ENCODE results near the gene NCOA6.
A peak's percentile ranks its signal among the peaks of the same experiment; 100 is the strongest.
"Not testable (repeated sequence)": the region's sequence is repeated elsewhere in the genome, so short reads cannot be mapped to it uniquely, and the experiment has no call there.

NCOA6 gene

GRCh38 chr20:34831936-34832335, 6.5 kb upstream of the NCOA6 start:
- DNase-seq: no peak

DNA sequence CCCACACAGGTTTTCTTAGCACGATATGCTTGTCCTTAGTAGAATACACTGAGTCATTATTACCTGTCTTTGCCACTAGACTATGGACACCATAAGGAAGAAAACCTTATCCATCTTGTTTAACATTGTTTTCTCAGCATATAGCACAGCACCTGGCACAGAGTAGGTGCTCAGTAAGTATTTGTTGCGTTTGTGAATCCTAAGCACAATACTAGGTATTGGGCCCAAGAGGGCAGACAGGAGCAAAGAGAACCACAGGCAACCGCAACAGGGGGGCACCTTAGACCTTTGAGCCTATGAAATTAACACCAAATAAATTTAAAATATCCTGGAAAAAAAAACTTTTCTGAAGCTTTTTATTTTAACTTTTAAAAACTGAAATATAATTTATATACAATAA, 3.7 kb upstream of the NCOA6 start:
- DNase-seq: no peak

- DNase-seq: peak in 56 of 58 donors; percentile 4 to 79 (median 58)
These were observed 483 bp downstream of the NCOA6 start for GRCh38 chr20:34824806-34825529.

DNA sequence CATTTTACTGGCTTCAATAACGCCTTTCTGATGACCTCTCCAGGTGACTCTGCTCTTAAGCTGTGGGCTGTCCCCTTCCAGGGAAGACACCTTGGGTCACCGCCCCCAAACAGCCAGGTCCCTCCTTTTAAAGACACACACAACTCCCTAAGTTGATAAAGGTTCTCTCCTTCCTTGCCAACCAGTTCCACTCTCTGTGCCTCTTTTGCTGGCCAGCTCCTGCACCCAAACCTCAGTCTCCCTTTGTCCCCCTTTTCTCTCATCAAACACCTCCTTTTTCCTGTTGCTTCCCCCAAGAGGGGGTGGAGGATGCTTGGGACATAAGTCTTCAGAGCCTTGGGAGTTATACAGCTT, 1.0 kb downstream of the NCOA6 start:
- DNase-seq: peak in 12 of 58 donors; percentile 6 to 56 (median 26)

DNA sequence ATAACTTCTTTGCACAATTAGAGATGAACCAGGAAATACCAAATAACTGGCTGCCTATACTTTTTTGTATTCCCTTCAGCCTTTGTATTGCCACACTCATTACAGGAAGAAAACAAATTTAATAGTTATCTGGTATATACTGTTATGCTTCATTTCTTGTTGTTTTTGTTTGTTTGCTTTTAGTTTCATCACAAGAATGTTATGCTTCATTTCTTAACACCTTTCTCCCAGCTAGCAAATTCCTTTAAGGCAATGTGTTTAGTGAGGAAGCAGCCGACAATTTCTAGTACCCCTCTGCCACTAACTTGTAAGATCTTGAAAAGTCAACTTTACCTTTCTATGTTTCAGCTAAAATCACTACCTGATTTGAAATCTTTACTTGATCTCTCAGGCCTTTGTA, 1.4 kb downstream of the NCOA6 start:
- no peak for DNase-seq

DNA sequence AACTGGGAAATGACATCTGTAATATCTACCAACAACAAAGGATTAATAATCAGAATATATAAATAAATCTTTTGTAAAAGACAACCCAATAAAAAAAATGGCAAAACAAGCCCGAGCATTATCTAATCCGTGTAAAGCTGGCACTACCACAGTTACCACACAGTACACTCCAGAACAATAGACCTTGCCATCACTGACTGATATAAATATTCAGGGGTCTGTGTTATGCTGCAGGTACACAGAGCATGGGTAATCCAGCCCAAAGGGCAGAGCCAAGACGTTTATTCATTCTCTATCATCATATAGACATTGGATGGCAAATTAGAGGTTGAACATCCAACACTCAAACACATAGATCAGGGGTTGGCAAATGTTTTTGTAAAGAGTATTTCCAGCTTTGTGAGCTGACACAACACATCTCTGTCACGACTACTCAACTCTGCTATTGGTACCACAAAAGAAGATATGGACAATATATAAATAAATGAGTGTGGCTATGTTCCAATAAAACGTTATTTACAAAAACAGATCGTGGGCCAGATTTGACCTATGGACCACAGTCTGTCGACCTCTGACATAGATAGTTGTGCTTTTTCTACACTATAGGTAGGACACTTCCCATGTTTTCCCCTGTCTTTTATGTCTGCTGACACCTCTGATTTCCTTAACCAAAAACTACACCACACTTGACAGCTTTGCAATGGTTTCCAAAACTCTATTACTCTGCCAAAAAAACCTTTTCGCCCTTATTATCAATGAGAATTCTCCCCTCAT, 4.5 kb downstream of the NCOA6 start:
- DNase-seq: no peak

GRCh38 chr20:34817801-34818200, 7.7 kb downstream of the NCOA6 start:
- no peak for DNase-seq

DNA sequence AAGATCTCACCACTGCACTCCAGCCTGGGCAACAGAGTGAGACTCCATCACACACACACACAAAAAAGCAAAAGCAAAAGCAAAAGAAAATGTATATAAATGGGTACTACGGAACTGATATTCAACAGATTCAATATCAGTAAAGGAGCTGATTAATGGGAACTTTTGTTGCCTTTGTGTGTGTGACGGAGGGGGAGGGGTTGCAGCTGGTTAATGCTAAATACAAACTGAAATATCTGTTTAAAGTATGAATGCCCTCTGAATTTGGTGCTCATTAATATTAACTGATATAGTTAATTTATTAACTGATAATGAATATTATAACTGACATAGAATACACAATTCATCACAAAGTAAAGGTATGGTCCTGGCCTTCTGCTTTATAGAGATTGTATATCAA, 8.4 kb downstream of the NCOA6 start:
- DNase-seq: no peak

DNA sequence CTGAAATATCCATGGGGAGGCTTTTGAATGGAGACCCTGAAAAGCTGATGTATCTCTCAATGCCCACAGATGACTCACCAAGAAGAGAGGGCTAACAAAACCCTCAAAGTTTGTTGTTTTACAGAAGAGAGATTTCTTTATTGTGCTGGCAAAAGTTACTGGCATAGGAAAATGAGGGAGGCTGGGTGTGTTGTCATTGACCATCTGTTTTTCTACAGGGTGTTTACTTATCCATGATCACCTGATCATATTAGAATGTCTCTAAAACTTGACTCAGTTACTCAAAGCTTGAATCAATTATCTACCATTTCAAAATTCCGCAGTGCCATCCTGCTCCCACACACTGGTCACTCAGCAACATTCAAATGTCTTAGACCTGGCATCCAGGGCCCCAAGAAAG, 9.8 kb downstream of the NCOA6 start:
- DNase-seq: no peak

DNA sequence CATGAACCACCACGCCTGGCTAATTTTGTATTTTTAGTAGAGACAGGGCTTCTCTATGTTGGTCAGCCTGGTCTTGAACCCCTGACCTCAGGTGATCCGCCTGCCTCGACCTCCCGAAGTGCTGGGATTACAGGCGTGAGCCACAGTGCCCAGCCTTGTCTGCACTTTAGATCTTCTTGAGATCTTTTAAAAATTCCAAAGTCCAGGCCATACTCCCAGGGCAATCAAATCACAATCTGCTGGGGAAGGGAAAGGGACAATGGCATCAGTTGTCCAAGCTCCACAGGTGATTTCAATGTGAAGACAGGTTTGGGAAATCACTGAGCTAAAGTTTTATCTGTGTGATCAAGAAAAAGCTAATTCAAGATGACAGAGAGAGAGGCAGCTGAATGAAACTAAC, 16.9 kb downstream of the NCOA6 start:
- no peak for DNase-seq

DNA sequence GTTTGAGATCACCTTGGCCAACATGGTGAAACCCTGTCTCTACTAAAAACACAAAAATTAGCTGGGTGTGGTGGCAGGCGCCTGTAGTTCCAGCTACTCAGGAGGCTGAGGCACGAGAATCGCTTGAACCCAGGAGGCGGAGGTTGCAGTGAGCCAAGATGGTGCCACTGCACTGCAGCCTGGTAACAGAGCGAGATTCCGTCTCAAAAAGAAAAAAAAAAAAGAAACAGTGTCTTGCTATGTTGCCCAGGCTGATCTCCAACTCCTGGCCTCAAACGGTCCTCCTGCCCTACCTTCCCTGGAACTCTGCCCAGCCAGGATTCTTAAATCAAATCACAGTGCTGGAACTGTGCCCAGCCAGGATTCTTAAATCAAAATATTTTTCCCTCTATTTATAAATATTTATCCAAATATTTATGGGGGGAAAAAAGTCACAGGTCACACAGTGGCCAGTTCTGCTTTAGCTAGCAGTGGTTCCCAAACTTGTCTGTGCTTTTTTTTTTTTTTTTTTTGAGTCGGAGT, 17.4 kb downstream of the NCOA6 start:
- DNase-seq: not testable (repeated sequence)

DNA sequence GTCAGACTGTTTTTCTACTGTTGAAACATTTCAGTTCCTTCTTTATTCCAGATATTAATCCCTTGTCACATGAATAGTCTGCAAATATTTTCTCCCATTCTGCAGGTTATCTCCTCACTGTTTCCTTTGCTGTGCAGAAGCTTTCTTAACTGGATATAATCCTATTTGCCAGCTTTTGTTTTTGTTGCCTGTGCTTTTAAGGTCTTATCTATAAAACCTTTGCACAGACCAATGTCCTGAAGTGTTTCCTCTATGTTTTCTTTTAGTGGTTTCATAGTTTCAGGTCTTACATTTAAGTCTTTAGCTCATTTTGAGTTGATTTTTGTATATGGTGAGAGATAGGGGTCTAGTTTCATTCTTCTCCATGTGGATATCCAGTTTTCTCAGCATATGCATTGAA, 19.2 kb downstream of the NCOA6 start:
- DNase-seq: no peak

DNA sequence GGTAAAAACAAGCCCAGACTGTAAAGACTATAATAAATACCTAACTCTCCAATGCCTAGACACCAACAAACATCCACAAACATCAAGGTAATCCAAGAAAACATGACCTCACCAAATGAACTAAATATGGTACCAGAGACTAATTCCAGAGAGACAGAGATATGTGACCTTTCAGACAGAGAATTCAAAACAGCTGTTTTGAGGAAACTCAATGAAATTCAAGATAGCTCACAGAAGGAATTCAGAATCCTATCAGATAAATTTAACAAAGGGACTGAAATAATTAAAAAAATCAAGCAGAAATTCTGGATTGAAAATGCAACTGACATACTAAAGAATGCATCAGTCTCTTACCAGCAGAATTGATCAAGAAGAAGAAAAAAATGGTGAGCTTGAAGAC, 26.6 kb downstream of the NCOA6 start:
- DNase-seq: no peak

DNA sequence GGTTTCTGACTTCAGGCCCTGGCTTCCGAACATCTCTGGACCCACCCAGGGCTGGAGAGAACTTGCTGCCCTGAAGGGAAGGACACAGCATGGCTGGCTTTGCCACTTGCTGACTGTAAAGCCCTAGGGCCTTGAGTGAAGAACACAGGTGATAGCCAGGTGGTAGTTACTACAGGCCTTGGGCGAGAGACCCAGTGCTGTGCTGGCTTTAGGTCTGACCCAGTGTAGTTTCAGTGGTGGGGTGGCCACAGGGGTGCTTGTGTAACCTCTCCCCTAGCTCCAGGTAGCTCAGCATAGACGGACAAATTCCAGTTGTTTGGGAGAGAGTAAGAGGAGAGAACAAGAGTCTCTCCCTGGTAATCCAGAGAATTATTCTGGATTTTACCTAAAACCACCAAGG, 27.1 kb downstream of the NCOA6 start:
- DNase-seq: no peak

GRCh38 chr20:34797012-34797995, 28.1 kb downstream of the NCOA6 start:
- no peak for DNase-seq

- DNase-seq: no peak
These were observed 31.4 kb downstream of the NCOA6 start for GRCh38 chr20:34794006-34794585.

DNA sequence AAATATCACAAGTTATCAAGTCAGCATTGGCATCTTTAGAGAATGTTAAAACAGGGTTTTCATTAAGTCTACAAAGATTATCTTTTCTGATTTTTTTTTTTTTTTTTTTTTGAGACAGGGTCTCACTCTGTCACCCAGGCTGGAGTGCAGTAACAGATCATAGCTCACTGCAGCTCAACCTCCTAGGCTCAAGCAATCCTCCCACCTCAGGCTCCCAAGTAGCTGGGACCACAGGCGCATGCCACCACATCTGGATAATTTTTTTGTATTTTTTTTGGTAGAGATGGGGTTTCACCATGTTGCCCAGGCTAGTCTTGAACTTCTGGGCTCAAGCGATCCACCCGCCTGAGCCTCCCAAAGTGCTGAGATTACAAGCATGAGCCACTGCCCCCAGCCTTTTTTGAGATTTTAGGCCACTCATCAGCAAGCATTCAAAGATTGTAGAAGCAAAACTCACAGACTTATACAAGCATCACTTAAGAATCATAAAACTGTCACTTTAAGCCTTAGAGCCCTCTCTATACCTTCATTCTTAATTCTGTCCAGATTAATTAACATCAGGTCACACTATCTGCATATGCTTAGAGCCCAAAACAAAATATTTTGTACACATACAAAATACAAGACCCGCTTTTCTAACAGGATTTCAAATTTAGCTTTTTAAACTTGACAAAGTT, 32.6 kb downstream of the NCOA6 start:
- DNase-seq: no peak

DNA sequence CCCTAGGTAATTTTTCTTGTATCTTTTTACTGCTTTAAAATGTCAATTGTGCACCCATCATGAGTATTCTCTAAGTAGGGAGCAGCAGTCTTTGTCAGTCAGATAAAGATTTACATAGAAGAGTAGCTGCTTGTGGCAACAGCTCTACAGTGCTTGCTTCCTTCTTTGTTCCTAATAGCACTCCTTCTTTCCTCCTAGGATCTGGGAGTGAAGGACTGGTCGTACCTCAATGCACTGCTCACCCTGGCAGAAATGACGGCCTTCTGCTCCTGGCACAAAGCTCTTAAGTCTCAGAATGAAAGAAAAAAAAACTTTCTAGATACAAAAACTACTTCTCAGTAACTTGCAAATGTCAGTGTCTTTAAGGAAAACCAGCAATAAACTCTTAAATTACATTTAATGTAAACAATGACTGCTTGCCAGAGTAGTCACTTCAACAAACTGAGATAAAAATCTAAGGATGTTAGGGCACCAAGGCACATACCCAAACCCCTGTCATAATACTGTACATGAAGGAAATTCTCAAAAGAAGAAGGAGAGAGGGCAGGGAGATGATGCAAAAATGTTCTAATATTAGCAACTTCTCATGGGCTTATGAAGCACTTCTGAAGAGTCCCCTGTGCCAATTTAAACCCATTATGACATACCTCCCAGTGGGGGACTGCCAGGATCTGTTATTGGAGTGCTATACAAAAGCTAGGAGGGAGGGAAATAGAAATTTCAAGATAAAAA, 34.0 kb downstream of the NCOA6 start:
- DNase-seq: no peak

DNA sequence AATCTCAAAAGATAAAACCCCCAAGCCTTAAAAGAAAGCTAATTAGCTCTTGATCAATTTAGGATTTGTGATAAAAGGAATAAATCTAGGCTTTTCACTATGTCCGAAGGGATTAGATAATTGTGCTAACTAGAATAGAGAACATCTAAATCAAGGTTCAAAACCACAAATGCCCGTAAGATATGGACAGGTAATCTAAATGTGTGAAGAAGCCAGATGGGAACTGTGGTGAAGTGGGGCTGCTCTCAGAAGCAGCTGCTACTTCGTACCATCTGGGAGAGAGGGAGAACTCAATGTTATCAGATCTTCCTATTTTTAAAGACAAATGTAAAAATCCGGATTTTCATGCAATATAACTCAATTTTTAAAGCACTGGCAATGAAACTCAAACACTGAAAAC, 44.2 kb downstream of the NCOA6 start:
- DNase-seq: peak in 1 of 58 donors; percentile 29

- not testable (repeated sequence) for DNase-seq
These were observed 45.2 kb downstream of the NCOA6 start for GRCh38 chr20:34780291-34780690.
